ES-I3 (cell line): ENCODE measurements around the gene SOCS2.
"Not testable (repeated sequence)": the region's sequence is repeated elsewhere in the genome, so short reads cannot be mapped to it uniquely, and the experiment has no call there.

Source experiments
- H3K36me3 ChIP-seq: 2 replicates; pipeline ENCODE4 v1.6.1; 2013; ENCODE audit warnings: mild to moderate bottlenecking, low read length, control low read depth, moderate library complexity; ENCODE audit not compliant: insufficient read depth
- H3K4me1 ChIP-seq: 2 replicates; pipeline ENCODE4 v1.6.1; 2013; ENCODE audit warnings: mild to moderate bottlenecking, control low read depth, low read length; ENCODE audit not compliant: insufficient read depth
- H3K9ac ChIP-seq: 2 replicates; pipeline ENCODE4 v1.6.1; 2013; ENCODE audit warnings: low read depth, mild to moderate bottlenecking, low read length, moderate library complexity
- H3K9me3 ChIP-seq: 2 replicates; pipeline ENCODE4 v1.6.1; 2013; ENCODE audit warnings: mild to moderate bottlenecking, low read length, moderate library complexity; ENCODE audit not compliant: control insufficient read depth, insufficient read depth

Gene SOCS2

GRCh38 chr12:93618891-93619410, 46.5 kb downstream of the SOCS2 start:
- no peaks in the 10 kb centered on the region for H3K9me3 ChIP-seq
- H3K4me1 ChIP-seq, result peaks cover 17% of the 10 kb centered on the region
- H3K36me3 ChIP-seq, result no peaks in the 10 kb centered on the region
- H3K9ac ChIP-seq, result no peak overlapping the region

GRCh38 chr12:93621986-93622385, 49.5 kb downstream of the SOCS2 start:
- H3K36me3 ChIP-seq, result no peaks in the 10 kb centered on the region
- no peak overlapping the region for H3K9ac ChIP-seq
- H3K4me1 ChIP-seq, result peaks cover 15% of the 10 kb centered on the region
- H3K9me3 ChIP-seq, result 0 out of 2 replicates have a peak, but pooled peaks cover 5% of the 10 kb centered on the region

- Histone ChIP-seq H3K36me3 (no peaks in the 10 kb centered on the region), H3K9ac (no peak overlapping the region), H3K4me1 (peaks cover 11% of the 10 kb centered on the region; the same call in 1 of the 2 replicates), H3K9me3 (0 out of 2 replicates have a peak, but pooled peaks cover 5% of the 10 kb centered on the region)
Observed at GRCh38 chr12:93622485-93622884, 50.0 kb downstream of the SOCS2 start.

- no peaks in the 10 kb centered on the region for H3K36me3 ChIP-seq
- H3K9me3 ChIP-seq, result 0 out of 2 replicates have a peak, but pooled peaks cover 5% of the 10 kb centered on the region
- peaks cover 11% of the 10 kb centered on the region; the same call in 1 of the 2 replicates for H3K4me1 ChIP-seq
- no peak overlapping the region for H3K9ac ChIP-seq
Observed at GRCh38 chr12:93624595-93625294, 52.3 kb downstream of the SOCS2 start.

GRCh38 chr12:93625295-93625645, 52.8 kb downstream of the SOCS2 start:
- H3K9ac ChIP-seq, H3K9me3 ChIP-seq: not testable (repeated sequence)

GRCh38 chr12:93626160-93626559, 53.7 kb downstream of the SOCS2 start:
- H3K4me1 ChIP-seq, result peaks cover 11% of the 10 kb centered on the region; the same call in 1 of the 2 replicates
- no peaks in the 10 kb centered on the region for H3K36me3 ChIP-seq
- H3K9me3 ChIP-seq, result 0 out of 2 replicates have a peak, but pooled peaks cover 5% of the 10 kb centered on the region
- no peak overlapping the region for H3K9ac ChIP-seq

More at GRCh38 chr12:93625295-93625645, 52.8 kb downstream of the SOCS2 start:
- H3K36me3 ChIP-seq, result not testable (repeated sequence)
- H3K4me1 ChIP-seq, result peaks cover 11% of the 10 kb centered on the region; the same call in 1 of the 2 replicates
